HEK293 (cell line): Measurements from ENCODE around the gene SBSN.

Source experiments
- GLIS1 ChIP-seq: fragments of 450-650 bp; formaldehyde crosslinking; IDR thresholded peaks from 2 replicates; pipeline ENCODE4 v1.5.1; 2016; ENCODE audit warnings: missing biosample characterization, missing genetic modification characterization
- HOXA7 ChIP-seq: sonication (generic); formaldehyde crosslinking; IDR thresholded peaks from 2 replicates; pipeline ENCODE4 v1.8.1; 2022; ENCODE audit warnings: missing genetic modification reagents, borderline replicate concordance
- KLF8 ChIP-seq: fragments of 450-650 bp; formaldehyde crosslinking; IDR thresholded peaks from 2 replicates; pipeline ENCODE4 v1.5.1; 2016; ENCODE audit warnings: missing biosample characterization, missing genetic modification characterization
- RBAK ChIP-seq: fragments of 450-650 bp; formaldehyde crosslinking; IDR thresholded peaks from 2 replicates; pipeline ENCODE4 v1.5.1; 2016; ENCODE audit warnings: missing biosample characterization, missing genetic modification characterization
- SALL2 ChIP-seq: fragments of 450-650 bp; formaldehyde crosslinking; IDR thresholded peaks from 2 replicates; pipeline ENCODE4 v1.5.0; 2017; ENCODE audit warnings: missing biosample characterization, mild to moderate bottlenecking, missing genetic modification characterization, borderline replicate concordance
- TCF7L2 ChIP-seq: IDR thresholded peaks from 2 replicates; pipeline ENCODE4 v1.6.1; 2011; ENCODE audit warnings: low read depth, mild to moderate bottlenecking, inconsistent platforms, low read length, moderate library complexity, borderline replicate concordance
- WT1 ChIP-seq: fragments of 450-650 bp; formaldehyde crosslinking; IDR thresholded peaks from 2 replicates; pipeline ENCODE4 v1.5.1; 2016; ENCODE audit warnings: missing biosample characterization, missing genetic modification characterization
- ZBTB7A ChIP-seq: fragments of 450-650 bp; formaldehyde crosslinking; IDR thresholded peaks from 2 replicates; pipeline ENCODE4 v1.5.1; 2016; ENCODE audit warnings: low read depth, missing biosample characterization, missing genetic modification characterization
- ZFP37 ChIP-seq: fragments of 450-650 bp; formaldehyde crosslinking; IDR thresholded peaks from 2 replicates; pipeline ENCODE4 v1.5.1; 2016; ENCODE audit warnings: missing biosample characterization, missing genetic modification characterization
- ZNF121 ChIP-seq: fragments of 450-650 bp; formaldehyde crosslinking; IDR thresholded peaks from 2 replicates; pipeline ENCODE4 v1.5.1; 2016; ENCODE audit warnings: missing biosample characterization, missing genetic modification characterization
- ZNF133 ChIP-seq: fragments of 450-650 bp; formaldehyde crosslinking; IDR thresholded peaks from 2 replicates; pipeline ENCODE4 v1.5.1; 2016; ENCODE audit warnings: missing biosample characterization, missing genetic modification characterization
- ZNF146 ChIP-seq: fragments of 450-650 bp; formaldehyde crosslinking; IDR thresholded peaks from 2 replicates; pipeline ENCODE4 v1.5.1; 2016; ENCODE audit warnings: missing biosample characterization, missing genetic modification characterization
- ZNF157 ChIP-seq: fragments of 450-650 bp; formaldehyde crosslinking; IDR thresholded peaks from 2 replicates; pipeline ENCODE4 v1.5.1; 2016; ENCODE audit warnings: missing biosample characterization, missing genetic modification characterization
- ZNF16 ChIP-seq: fragments of 450-650 bp; formaldehyde crosslinking; IDR thresholded peaks from 2 replicates; pipeline ENCODE4 v1.5.1; 2016; ENCODE audit warnings: low read depth, missing biosample characterization, missing genetic modification characterization
- ZNF239 ChIP-seq: fragments of 450-650 bp; formaldehyde crosslinking; IDR thresholded peaks from 2 replicates; pipeline ENCODE4 v1.5.1; 2016; ENCODE audit warnings: missing biosample characterization, missing genetic modification characterization
- ZNF248 ChIP-seq: fragments of 450-650 bp; formaldehyde crosslinking; IDR thresholded peaks from 2 replicates; pipeline ENCODE4 v1.5.1; 2017; ENCODE audit warnings: missing biosample characterization, missing genetic modification characterization
- ZNF292 ChIP-seq: fragments of 450-650 bp; formaldehyde crosslinking; IDR thresholded peaks from 2 replicates; pipeline ENCODE4 v1.5.1; 2016; ENCODE audit warnings: low read depth, missing biosample characterization, missing genetic modification characterization, borderline replicate concordance
- ZNF394 ChIP-seq: fragments of 450-650 bp; formaldehyde crosslinking; IDR thresholded peaks from 2 replicates; pipeline ENCODE4 v1.5.1; 2016; ENCODE audit warnings: missing biosample characterization, missing genetic modification characterization, mild to moderate bottlenecking, moderate library complexity, borderline replicate concordance
- ZNF416 ChIP-seq: fragments of 450-650 bp; formaldehyde crosslinking; IDR thresholded peaks from 2 replicates; pipeline ENCODE4 v1.5.1; 2016; ENCODE audit warnings: missing biosample characterization, missing genetic modification characterization
- ZNF426 ChIP-seq: fragments of 450-650 bp; formaldehyde crosslinking; IDR thresholded peaks from 2 replicates; pipeline ENCODE4 v1.5.1; 2017; ENCODE audit warnings: missing biosample characterization, missing genetic modification characterization, mild to moderate bottlenecking, inconsistent platforms, moderate library complexity
- ZNF548 ChIP-seq: fragments of 450-650 bp; formaldehyde crosslinking; IDR thresholded peaks from 2 replicates; pipeline ENCODE4 v1.5.1; 2016; ENCODE audit warnings: missing biosample characterization, missing genetic modification characterization
- ZNF600 ChIP-seq: fragments of 450-650 bp; formaldehyde crosslinking; IDR thresholded peaks from 2 replicates; pipeline ENCODE4 v1.5.1; 2016; ENCODE audit warnings: missing biosample characterization, missing genetic modification characterization
- ZNF660 ChIP-seq: fragments of 450-650 bp; IDR thresholded peaks from 2 replicates; pipeline ENCODE4 v1.5.1; 2018; ENCODE audit warnings: missing biosample characterization, mild to moderate bottlenecking, missing genetic modification characterization
- ZNF76 ChIP-seq: fragments of 450-650 bp; formaldehyde crosslinking; IDR thresholded peaks from 2 replicates; pipeline ENCODE4; 2016; ENCODE audit warnings: low read depth, missing biosample characterization, missing genetic modification characterization, borderline replicate concordance
- ZNF777 ChIP-seq: fragments of 450-650 bp; formaldehyde crosslinking; IDR thresholded peaks from 2 replicates; pipeline ENCODE4 v1.5.1; 2017; ENCODE audit warnings: missing biosample characterization, missing genetic modification characterization, borderline replicate concordance
- ZNF837 ChIP-seq: fragments of 450-650 bp; formaldehyde crosslinking; IDR thresholded peaks from 2 replicates; pipeline ENCODE4 v1.5.1; 2016; ENCODE audit warnings: missing biosample characterization, missing genetic modification characterization
- TF ChIP-seq, protein P1 (sequence below): fragments of 450-650 bp; formaldehyde crosslinking; IDR thresholded peaks from 2 replicates; pipeline ENCODE4 v1.5.1; 2016; ENCODE audit warnings: missing biosample characterization, missing genetic modification characterization
- TF ChIP-seq, protein P2 (sequence below): fragments of 450-650 bp; formaldehyde crosslinking; IDR thresholded peaks from 2 replicates; pipeline ENCODE4 v1.5.1; 2016; ENCODE audit warnings: missing biosample characterization, missing genetic modification characterization
- TF ChIP-seq, protein P3 (sequence below): fragments of 450-650 bp; formaldehyde crosslinking; IDR thresholded peaks from 2 replicates; pipeline ENCODE4 v1.5.1; 2016; ENCODE audit warnings: missing biosample characterization, missing genetic modification characterization
- TF ChIP-seq, protein P4 (sequence below): fragments of 450-650 bp; formaldehyde crosslinking; IDR thresholded peaks from 2 replicates; pipeline ENCODE4 v1.5.1; 2016; ENCODE audit warnings: missing biosample characterization, missing genetic modification characterization
- TF ChIP-seq, protein P5 (sequence below): fragments of 450-650 bp; formaldehyde crosslinking; IDR thresholded peaks from 2 replicates; pipeline ENCODE4 v1.5.1; 2016; ENCODE audit warnings: missing biosample characterization, missing genetic modification characterization
- TF ChIP-seq, protein P6 (sequence below): fragments of 450-650 bp; formaldehyde crosslinking; IDR thresholded peaks from 2 replicates; pipeline ENCODE4 v1.5.1; 2016; ENCODE audit warnings: missing biosample characterization, missing genetic modification characterization, low read depth

SBSN gene

DNA sequence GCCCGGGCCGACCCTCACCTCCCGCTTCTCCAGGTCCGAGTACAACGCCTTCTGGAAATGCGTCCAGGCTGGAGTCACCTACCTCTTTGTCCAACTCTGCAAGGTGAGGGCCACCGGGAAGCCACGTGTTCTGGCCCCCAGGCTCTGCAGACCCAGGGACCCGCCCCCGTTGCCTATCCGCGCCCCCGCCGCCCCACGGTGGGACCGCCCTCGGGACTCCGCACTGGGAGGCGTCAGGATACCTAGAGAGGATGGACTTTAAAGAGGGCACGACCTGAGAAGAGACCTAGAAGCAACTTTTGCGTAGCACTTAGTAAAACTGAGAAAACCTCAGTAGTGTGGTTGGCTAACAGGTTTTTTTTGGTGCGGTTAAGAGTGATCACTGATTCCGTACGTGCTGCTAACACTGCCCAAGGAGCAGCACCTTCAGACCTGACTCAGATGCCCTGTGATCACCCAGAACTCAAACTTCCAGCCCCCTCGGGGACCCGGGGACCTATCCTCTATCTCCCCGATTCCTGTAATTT, 17.8 kb upstream of the SBSN start (continued):
- TF ChIP-seq, protein P1, sequence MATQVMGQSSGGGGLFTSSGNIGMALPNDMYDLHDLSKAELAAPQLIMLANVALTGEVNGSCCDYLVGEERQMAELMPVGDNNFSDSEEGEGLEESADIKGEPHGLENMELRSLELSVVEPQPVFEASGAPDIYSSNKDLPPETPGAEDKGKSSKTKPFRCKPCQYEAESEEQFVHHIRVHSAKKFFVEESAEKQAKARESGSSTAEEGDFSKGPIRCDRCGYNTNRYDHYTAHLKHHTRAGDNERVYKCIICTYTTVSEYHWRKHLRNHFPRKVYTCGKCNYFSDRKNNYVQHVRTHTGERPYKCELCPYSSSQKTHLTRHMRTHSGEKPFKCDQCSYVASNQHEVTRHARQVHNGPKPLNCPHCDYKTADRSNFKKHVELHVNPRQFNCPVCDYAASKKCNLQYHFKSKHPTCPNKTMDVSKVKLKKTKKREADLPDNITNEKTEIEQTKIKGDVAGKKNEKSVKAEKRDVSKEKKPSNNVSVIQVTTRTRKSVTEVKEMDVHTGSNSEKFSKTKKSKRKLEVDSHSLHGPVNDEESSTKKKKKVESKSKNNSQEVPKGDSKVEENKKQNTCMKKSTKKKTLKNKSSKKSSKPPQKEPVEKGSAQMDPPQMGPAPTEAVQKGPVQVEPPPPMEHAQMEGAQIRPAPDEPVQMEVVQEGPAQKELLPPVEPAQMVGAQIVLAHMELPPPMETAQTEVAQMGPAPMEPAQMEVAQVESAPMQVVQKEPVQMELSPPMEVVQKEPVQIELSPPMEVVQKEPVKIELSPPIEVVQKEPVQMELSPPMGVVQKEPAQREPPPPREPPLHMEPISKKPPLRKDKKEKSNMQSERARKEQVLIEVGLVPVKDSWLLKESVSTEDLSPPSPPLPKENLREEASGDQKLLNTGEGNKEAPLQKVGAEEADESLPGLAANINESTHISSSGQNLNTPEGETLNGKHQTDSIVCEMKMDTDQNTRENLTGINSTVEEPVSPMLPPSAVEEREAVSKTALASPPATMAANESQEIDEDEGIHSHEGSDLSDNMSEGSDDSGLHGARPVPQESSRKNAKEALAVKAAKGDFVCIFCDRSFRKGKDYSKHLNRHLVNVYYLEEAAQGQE (tag by site-specific recombination), result no peak; the same call in 1 of the 2 replicates
- TF ChIP-seq ZNF16 (tag by site-specific recombination) (no peak), ZFP37 (tag by site-specific recombination) (0 out of 2 replicates have a peak, but pooled peaks have one; percentile 9), ZNF133 (tag by site-specific recombination) (no peak), HOXA7 (CRISPR knock-in tag) (no peak), ZNF837 (no peak), TCF7L2 (no peak), ZNF146 (no peak), ZNF777 (tag by site-specific recombination) (no peak), RBAK (tag by site-specific recombination) (no peak), ZBTB7A (tag by site-specific recombination) (no peak), ZNF121 (tag by site-specific recombination) (no peak), ZNF600 (tag by site-specific recombination) (peak; percentile 62; the same call in 1 of the 2 replicates), KLF8 (0 out of 2 replicates have a peak, but pooled peaks have one; percentile 72), ZNF239 (tag by site-specific recombination) (no peak), WT1 (tag by site-specific recombination) (no peak), ZNF76 (no peak), ZNF416 (tag by site-specific recombination) (no peak), ZNF157 (tag by site-specific recombination) (no peak), ZNF548 (no peak), GLIS1 (tag by site-specific recombination) (no peak; the same call in 1 of the 2 replicates), ZNF660 (tag by site-specific recombination) (no peak), ZNF292 (no peak), ZNF394 (tag by site-specific recombination) (no peak), ZNF426 (tag by site-specific recombination) (no peak), ZNF248 (tag by site-specific recombination) (no peak), SALL2 (tag by site-specific recombination) (no peak)
- TF ChIP-seq, protein P2, sequence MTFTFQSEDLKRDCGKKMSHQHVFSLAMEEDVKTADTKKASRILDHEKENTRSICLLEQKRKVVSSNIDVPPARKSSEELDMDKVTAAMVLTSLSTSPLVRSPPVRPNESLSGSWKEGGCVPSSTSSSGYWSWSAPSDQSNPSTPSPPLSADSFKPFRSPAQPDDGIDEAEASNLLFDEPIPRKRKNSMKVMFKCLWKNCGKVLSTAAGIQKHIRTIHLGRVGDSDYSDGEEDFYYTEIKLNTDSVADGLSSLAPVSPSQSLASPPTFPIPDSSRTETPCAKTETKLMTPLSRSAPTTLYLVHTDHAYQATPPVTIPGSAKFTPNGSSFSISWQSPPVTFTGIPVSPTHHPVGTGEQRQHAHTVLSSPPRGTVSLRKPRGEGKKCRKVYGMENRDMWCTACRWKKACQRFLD (tag by site-specific recombination), result no peak
- TF ChIP-seq, protein P3, sequence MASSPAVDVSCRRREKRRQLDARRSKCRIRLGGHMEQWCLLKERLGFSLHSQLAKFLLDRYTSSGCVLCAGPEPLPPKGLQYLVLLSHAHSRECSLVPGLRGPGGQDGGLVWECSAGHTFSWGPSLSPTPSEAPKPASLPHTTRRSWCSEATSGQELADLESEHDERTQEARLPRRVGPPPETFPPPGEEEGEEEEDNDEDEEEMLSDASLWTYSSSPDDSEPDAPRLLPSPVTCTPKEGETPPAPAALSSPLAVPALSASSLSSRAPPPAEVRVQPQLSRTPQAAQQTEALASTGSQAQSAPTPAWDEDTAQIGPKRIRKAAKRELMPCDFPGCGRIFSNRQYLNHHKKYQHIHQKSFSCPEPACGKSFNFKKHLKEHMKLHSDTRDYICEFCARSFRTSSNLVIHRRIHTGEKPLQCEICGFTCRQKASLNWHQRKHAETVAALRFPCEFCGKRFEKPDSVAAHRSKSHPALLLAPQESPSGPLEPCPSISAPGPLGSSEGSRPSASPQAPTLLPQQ, result no peak
- TF ChIP-seq, protein P4, sequence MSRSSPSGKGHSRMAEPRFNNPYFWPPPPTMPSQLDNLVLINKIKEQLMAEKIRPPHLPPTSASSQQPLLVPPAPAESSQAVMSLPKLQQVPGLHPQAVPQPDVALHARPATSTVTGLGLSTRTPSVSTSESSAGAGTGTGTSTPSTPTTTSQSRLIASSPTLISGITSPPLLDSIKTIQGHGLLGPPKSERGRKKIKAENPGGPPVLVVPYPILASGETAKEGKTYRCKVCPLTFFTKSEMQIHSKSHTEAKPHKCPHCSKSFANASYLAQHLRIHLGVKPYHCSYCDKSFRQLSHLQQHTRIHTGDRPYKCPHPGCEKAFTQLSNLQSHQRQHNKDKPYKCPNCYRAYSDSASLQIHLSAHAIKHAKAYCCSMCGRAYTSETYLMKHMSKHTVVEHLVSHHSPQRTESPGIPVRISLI (tag by site-specific recombination), result no peak
- TF ChIP-seq, protein P5, sequence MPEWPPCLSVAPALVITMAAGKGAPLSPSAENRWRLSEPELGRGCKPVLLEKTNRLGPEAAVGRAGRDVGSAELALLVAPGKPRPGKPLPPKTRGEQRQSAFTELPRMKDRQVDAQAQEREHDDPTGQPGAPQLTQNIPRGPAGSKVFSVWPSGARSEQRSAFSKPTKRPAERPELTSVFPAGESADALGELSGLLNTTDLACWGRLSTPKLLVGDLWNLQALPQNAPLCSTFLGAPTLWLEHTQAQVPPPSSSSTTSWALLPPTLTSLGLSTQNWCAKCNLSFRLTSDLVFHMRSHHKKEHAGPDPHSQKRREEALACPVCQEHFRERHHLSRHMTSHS (tag by site-specific recombination), result no peak
- TF ChIP-seq, protein P6, sequence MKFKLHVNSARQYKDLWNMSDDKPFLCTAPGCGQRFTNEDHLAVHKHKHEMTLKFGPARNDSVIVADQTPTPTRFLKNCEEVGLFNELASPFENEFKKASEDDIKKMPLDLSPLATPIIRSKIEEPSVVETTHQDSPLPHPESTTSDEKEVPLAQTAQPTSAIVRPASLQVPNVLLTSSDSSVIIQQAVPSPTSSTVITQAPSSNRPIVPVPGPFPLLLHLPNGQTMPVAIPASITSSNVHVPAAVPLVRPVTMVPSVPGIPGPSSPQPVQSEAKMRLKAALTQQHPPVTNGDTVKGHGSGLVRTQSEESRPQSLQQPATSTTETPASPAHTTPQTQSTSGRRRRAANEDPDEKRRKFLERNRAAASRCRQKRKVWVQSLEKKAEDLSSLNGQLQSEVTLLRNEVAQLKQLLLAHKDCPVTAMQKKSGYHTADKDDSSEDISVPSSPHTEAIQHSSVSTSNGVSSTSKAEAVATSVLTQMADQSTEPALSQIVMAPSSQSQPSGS (tag by site-specific recombination), result no peak
